EH (cell line): ENCODE data around the gene MAZ.
"Not testable (repeated sequence)": the region's sequence is repeated elsewhere in the genome, so short reads cannot be mapped to it uniquely, and the experiment has no call there.

Source experiments
- DNase-seq: peaks from one replicate; pipeline ENCODE4 v3.0.0-alpha.2; 2015; ENCODE audit warnings: low read depth

Gene MAZ

GRCh38 chr16:29806099-29806579 lies at the start of gene MAZ:
TSS of gene MAZ (plus strand) at chr16:29806529. CDS start at chr16:29806702, 173 bp downstream.
- peak; percentile 92 for DNase-seq

- no peak for DNase-seq
These were observed 49.7 kb upstream of the MAZ start for GRCh38 chr16:29756654-29757053.

- DNase-seq, result not testable (repeated sequence)
These were observed 49.2 kb upstream of the MAZ start for GRCh38 chr16:29757086-29757485.

GRCh38 chr16:29757950-29758466 lies 48.3 kb upstream of the MAZ start:
- DNase-seq, result peak; percentile 46

GRCh38 chr16:29760567-29761279 lies 45.6 kb upstream of the MAZ start:
- no peak for DNase-seq

- DNase-seq, result not testable (repeated sequence)
These were observed 45.1 kb upstream of the MAZ start for GRCh38 chr16:29761280-29761651.

GRCh38 chr16:29761882-29762281 lies 44.4 kb upstream of the MAZ start:
- no peak for DNase-seq

GRCh38 chr16:29763326-29763725 lies 43.0 kb upstream of the MAZ start:
- no peak for DNase-seq

- DNase-seq, result no peak
These were observed 40.9 kb upstream of the MAZ start for GRCh38 chr16:29765167-29766032.

GRCh38 chr16:29766571-29766970 lies 39.8 kb upstream of the MAZ start:
- no peak for DNase-seq

- DNase-seq, result no peak
These were observed 39.3 kb upstream of the MAZ start for GRCh38 chr16:29767062-29767461.

GRCh38 chr16:29769507-29769906 lies 36.8 kb upstream of the MAZ start:
- no peak for DNase-seq

GRCh38 chr16:29770250-29770929 lies 35.9 kb upstream of the MAZ start:
- DNase-seq, result no peak

GRCh38 chr16:29772330-29772729 lies 34.0 kb upstream of the MAZ start:
- DNase-seq, result not testable (repeated sequence)

GRCh38 chr16:29774730-29775129 lies 31.6 kb upstream of the MAZ start:
- no peak for DNase-seq

GRCh38 chr16:29775742-29776408 lies 30.5 kb upstream of the MAZ start:
- DNase-seq, result peak; percentile 49

GRCh38 chr16:29777576-29778350 lies 28.6 kb upstream of the MAZ start, which contains the start of gene ZG16:
TSS of gene ZG16 (plus strand) at chr16:29778256. CDS start at chr16:29779267, 1,011 bp downstream.
- DNase-seq, result no peak

GRCh38 chr16:29779474-29779873 lies 26.9 kb upstream of the MAZ start:
- peak; percentile 31 for DNase-seq

- not testable (repeated sequence) for DNase-seq
These were observed 23.0 kb upstream of the MAZ start for GRCh38 chr16:29783094-29783953.

- no peak for DNase-seq
These were observed 22.2 kb upstream of the MAZ start for GRCh38 chr16:29784157-29784556.
